Ascending aorta (tissue), 2 donors: ENCODE measurements around the gene CTSE. TPM values are rescaled to one million over a fixed set of nuclear protein-coding genes. Genes with fewer than 3 reads are reported as not detected.
A peak's percentile ranks its signal among the peaks of the same experiment; 100 is the strongest.

Experiments used
- DNase-seq, 2 donors: peaks; one replicate each; pipeline ENCODE4 v3.0.0-alpha.2; 2019; ENCODE audit warnings: low spot score in 2 of 2
- H3K27ac ChIP-seq, 2 donors: fragments of 200-600 bp; sonication (generic); one replicate each; pipeline ENCODE4 v1.5.1; 2016 to 2017; ENCODE audit warnings: mild to moderate bottlenecking in 1 of 2
- H3K27me3 ChIP-seq: fragments of 200-600 bp; sonication (generic); one replicate; pipeline ENCODE4 v1.5.1; 2017
- H3K36me3 ChIP-seq, 2 donors: fragments of 200-600 bp; sonication (generic); one replicate each; pipeline ENCODE4 v1.5.1; 2016
- H3K4me1 ChIP-seq, 2 donors: fragments of 200-600 bp; sonication (generic); one replicate each; pipeline ENCODE4 v1.5.1; 2016 to 2017; ENCODE audit warnings: mild to moderate bottlenecking in 1 of 2
- H3K4me3 ChIP-seq, 2 donors: fragments of 200-600 bp; sonication (generic); one replicate each; pipeline ENCODE4 v1.5.1; 2016 to 2017; ENCODE audit warnings: mild to moderate bottlenecking in 1 of 2
- H3K9me3 ChIP-seq, 2 donors: fragments of 200-600 bp; sonication (generic); one replicate each; pipeline ENCODE4 v1.5.1; 2016
- intact Hi-C: fragments of 100-400 bp; cut with DNase I; formaldehyde crosslinking; loops from one replicate; pipeline ENCODE4 v1.15.1; 2023
- total RNA-seq: library from RNA; depleted of rRNA; stranded (reverse); fragments of >200 nt; gene quantifications from one replicate; pipeline ENCODE4 v1.1.0, GENCODE V29; 2016
- TF ChIP-seq, protein P1 (sequence below), 3 experiments: fragments of 200-600 bp in 2 of 3; fragments of 450-650 bp in 1 of 3; sonication (generic) in 2 of 3; IDR thresholded peaks; one replicate each; pipeline ENCODE4 v1.5.1; 2016 to 2019; ENCODE audit warnings: antibody characterized with exemption in 3 of 3, mild to moderate bottlenecking in 1 of 3, moderate library complexity in 1 of 3

CTSE gene
- total RNA-seq, 1 donor from 2014 or later, result not detected

DNA sequence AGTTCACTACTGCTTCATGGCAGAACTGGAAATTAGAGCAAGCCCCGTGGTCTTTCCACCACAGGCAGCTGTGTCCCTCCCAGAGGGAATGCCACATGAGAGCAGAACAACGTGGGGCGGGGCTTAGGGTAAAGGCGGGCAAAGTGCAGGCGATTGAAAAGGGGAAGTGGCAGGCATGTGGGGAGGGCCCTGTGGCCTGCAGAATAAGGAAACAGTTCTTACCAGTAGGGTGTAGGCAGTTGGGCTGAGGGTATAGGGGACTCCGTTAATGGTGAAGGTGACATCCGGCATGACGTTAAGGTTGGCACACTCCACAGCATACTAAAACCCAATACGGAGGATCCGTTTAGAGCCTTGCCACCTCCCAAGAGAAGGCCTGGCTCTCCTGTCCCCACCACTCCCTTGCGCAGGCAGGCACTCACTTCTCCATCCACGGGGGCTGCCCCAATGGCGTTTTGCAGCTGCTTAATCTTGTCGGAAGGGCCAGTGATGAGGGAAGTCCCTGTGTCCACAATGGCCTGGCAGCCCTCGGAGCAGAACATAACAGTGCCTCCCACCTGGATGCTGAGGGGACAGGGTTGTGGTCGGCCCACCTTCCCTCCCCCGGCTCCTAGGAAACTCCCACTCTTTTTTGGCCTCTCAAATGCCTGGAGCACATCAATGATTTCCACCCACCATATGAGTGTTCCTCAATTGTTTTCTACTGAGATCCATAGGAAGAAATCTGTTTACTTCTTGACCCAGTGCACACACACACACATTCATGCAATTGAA is 11.4 kb downstream of the CTSE start:
- Histone ChIP-seq H3K9me3 (no peaks in the 10 kb centered on the region), H3K4me1 (no peaks in the 10 kb centered on the region), H3K27me3 (no peaks in the 10 kb centered on the region), H3K27ac (no peak overlapping the region), H3K4me3 (no peak overlapping the region), H3K36me3 (no peaks in the 10 kb centered on the region)
- TF ChIP-seq, protein P1, sequence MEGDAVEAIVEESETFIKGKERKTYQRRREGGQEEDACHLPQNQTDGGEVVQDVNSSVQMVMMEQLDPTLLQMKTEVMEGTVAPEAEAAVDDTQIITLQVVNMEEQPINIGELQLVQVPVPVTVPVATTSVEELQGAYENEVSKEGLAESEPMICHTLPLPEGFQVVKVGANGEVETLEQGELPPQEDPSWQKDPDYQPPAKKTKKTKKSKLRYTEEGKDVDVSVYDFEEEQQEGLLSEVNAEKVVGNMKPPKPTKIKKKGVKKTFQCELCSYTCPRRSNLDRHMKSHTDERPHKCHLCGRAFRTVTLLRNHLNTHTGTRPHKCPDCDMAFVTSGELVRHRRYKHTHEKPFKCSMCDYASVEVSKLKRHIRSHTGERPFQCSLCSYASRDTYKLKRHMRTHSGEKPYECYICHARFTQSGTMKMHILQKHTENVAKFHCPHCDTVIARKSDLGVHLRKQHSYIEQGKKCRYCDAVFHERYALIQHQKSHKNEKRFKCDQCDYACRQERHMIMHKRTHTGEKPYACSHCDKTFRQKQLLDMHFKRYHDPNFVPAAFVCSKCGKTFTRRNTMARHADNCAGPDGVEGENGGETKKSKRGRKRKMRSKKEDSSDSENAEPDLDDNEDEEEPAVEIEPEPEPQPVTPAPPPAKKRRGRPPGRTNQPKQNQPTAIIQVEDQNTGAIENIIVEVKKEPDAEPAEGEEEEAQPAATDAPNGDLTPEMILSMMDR (IDR thresholded peaks at IDR 0.05), result no peak
- peak; percentile 66 to 83 for DNase-seq
- intact Hi-C loops, result no loop called here

DNA sequence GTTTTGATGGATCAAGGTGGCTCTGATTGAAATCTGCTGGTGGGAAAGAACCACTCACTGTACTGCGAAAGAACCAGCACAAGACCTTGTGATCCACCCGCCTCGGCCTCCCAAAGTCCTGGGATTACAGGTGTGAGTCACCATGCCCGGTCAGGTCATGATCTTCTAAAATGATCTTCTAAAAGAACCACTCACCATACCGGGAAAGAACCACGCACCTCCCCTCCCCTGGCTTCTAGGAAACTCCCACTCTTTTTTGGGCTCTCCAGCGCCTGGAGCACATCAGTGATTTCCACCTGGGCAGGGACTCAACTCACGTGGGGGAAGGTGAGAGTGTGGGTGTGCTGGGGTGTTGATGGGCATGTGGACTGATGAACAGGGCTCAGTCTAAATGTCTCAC is 12.6 kb downstream of the CTSE start:
- Histone ChIP-seq H3K36me3 (no peaks in the 10 kb centered on the region), H3K4me1 (no peaks in the 10 kb centered on the region), H3K27ac (no peak overlapping the region), H3K9me3 (no peaks in the 10 kb centered on the region), H3K27me3 (no peaks in the 10 kb centered on the region), H3K4me3 (no peak overlapping the region)
- intact Hi-C loops, result no loop called here
- TF ChIP-seq, protein P1 (IDR thresholded peaks at IDR 0.05), result no peak
- no peak for DNase-seq

DNA sequence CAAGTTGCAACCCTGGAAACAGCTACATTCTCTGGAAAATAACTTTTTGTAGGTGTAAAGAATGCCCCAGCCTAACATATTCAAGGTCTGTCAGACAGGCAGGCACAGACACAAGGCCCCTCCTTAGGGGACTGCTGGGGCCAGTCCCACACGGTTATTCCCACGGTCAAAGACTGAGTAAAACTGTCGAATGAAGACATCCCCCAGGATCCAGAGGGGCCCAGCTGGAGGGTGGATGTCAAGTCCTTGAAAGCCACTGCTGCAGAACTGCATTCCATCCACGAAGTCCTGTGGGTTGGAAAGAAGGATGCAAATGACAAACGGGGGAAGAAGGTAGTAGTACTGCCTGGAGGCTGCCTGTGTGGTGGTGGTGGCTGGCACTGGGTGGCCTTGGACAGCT is 13.6 kb downstream of the CTSE start:
- TF ChIP-seq, protein P1 (IDR thresholded peaks at IDR 0.05), result no peak
- H3K9me3 ChIP-seq, result no peaks in the 10 kb centered on the region
- intact Hi-C loops, result no loop called here
- H3K4me1 ChIP-seq, result no peaks in the 10 kb centered on the region
- no peaks in the 10 kb centered on the region for H3K36me3 ChIP-seq
- H3K27me3 ChIP-seq, result no peaks in the 10 kb centered on the region
- no peak overlapping the region for H3K27ac ChIP-seq
- no peak for DNase-seq
- no peak overlapping the region for H3K4me3 ChIP-seq

DNA sequence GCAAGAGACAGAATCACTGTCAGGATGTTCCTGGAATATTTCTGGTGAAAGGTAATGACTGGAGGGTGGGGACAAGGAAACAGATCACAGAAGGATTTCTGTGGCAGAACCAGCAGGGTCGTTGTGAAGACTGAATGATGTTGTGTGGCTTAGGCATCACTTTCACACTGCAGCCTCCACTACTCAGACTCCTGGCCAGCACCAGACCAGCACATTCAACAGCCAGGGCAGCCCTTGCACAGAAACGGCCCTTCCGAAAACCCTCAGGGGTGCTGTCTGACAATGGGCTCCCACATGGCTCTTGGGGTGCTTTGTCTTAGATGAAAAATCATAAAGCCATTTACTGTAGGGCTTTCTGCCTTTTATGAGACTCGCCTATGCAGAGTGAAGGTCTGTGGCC is 16.7 kb downstream of the CTSE start:
- Histone ChIP-seq H3K4me1 (peaks cover 9 to 17% of the 10 kb centered on the region in 2 donors), H3K4me3 (no peak overlapping the region), H3K27ac (no peak overlapping the region), H3K27me3 (no peaks in the 10 kb centered on the region), H3K9me3 (no peaks in the 10 kb centered on the region), H3K36me3 (no peaks in the 10 kb centered on the region)
- TF ChIP-seq, protein P1 (IDR thresholded peaks at IDR 0.05), result no peak
- intact Hi-C loops, result no loop called here
- DNase-seq, result no peak

DNA sequence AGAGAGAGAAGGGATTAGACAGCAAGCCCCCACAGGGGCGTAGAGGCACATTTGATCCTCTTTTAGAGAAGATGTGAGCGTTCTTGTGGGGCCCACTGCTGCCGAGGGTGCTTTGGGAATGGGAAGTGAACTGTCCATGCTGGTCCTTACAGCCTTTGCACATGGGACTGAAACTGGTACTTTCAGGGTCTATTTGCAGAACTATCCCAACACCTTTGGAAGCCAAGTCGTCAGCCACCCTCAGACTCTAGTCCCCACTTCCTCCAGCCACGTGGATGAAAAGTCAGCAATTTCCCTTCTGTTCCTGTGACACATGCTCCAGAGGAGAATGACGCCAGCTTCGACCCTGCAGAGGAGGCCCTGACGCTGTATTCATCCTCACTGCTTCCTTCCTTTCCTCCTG is 17.9 kb downstream of the CTSE start:
- TF ChIP-seq, protein P1 (IDR thresholded peaks at IDR 0.05), result no peak
- H3K27me3 ChIP-seq, result no peaks in the 10 kb centered on the region
- no peaks in the 10 kb centered on the region for H3K36me3 ChIP-seq
- no peak for DNase-seq
- H3K9me3 ChIP-seq, result no peaks in the 10 kb centered on the region
- no peak overlapping the region for H3K27ac ChIP-seq
- H3K4me1 ChIP-seq, result peaks cover 15 to 17% of the 10 kb centered on the region in 2 donors
- intact Hi-C loops, result no loop called here
- no peak overlapping the region for H3K4me3 ChIP-seq
